K562 (cell line): ENCODE measurements around the gene ARHGAP4. TPM values are rescaled to one million over a fixed set of nuclear protein-coding genes. Genes with fewer than 3 reads are reported as not detected.

ENCODE experiments used
- ATAC-seq: fragments of 200-7000 bp; cut with Tn5 transposase; 3 replicates; pipeline ENCODE4 v1.9.1; 2020; ENCODE audit warnings: moderate library complexity
- BruUV-seq: library from RNA; stranded (reverse); fragments of 400-500 nt; replicated peaks from 2 replicates; lab custom pipeline; 2021; lab: Mats Ljungman, UMichigan
- CTCF ChIA-PET: fragments of 300-600 bp; formaldehyde crosslinking; extraction: SDS; loops from one replicate; lab custom pipeline; 2021; ENCODE audit warnings: low intra/inter-chr PET ratio; lab: Yijun Ruan, JAX
- POLR2A ChIA-PET: fragments of 300-600, 350-650 bp; sonication (Branson Sonifier 250); formaldehyde crosslinking; extraction: SDS; loops from one replicate; lab custom pipeline; 2021; ENCODE audit warnings: antibody characterized with exemption, inconsistent platforms; lab: Yijun Ruan, JAX
- DNase-seq, 4 experiments: peaks; one replicate each; pipeline versions ENCODE4 v3.0.0 to v3.0.0-alpha.2; 2011 to 2018; ENCODE audit warnings: low spot score in 3 of 4, mixed read lengths in 3 of 4; ENCODE audit errors: extremely low read depth in 1 of 4
- FAIRE-seq: peaks from 2 replicates; lab custom pipeline; 2011; peaks lifted over from hg19 to GRCh38; lab: Jason Lieb, UNC
- H2AFZ ChIP-seq: 2 replicates; pipeline ENCODE4 v1.6.0; 2011; ENCODE audit warnings: low read depth, low read length, control low read depth, inconsistent platforms
- H3K27ac ChIP-seq: fragments of 200-600 bp; 3 replicates; pipeline ENCODE4 v1.8.0; 2011; ENCODE audit warnings: low read depth, mild to moderate bottlenecking, control low read depth, inconsistent platforms, low read length, moderate library complexity, mixed read lengths; ENCODE audit errors: extremely low read depth
- H3K27me3 ChIP-seq, 2 experiments: fragments of 300-600 bp in 1 of 2; 2 replicates in 1 of 2; 3 replicates in 1 of 2; pipeline versions ENCODE4 v1.6.0 to v1.8.0; 2011; ENCODE audit warnings: inconsistent platforms in 2 of 2, low read length in 2 of 2, mild to moderate bottlenecking in 1 of 2, mixed read lengths in 1 of 2, moderate library complexity in 1 of 2; ENCODE audit not compliant: control insufficient read depth in 2 of 2, insufficient read depth in 2 of 2
- H3K36me3 ChIP-seq: fragments of 300-600 bp; 3 replicates; pipeline ENCODE4 v1.8.0; 2011; ENCODE audit warnings: mild to moderate bottlenecking, low read length, inconsistent platforms; ENCODE audit not compliant: control insufficient read depth, insufficient read depth
- H3K4me1 ChIP-seq, 2 experiments: fragments of 200-600 bp in 1 of 2; replicated peaks in 1 of 2; 2 replicates in 1 of 2; 3 replicates in 1 of 2; pipeline versions ENCODE4 v1.5.1 to v1.8.0; 2011; ENCODE audit warnings: inconsistent platforms in 2 of 2, low read length in 2 of 2, mild to moderate bottlenecking in 1 of 2, mixed read lengths in 1 of 2, moderate library complexity in 1 of 2; ENCODE audit not compliant: control insufficient read depth in 2 of 2, insufficient read depth in 2 of 2
- H3K4me2 ChIP-seq: 2 replicates; pipeline ENCODE4 v1.6.1; 2011; ENCODE audit warnings: low read length, control low read depth, inconsistent platforms, mixed read lengths; ENCODE audit not compliant: insufficient read depth
- H3K4me3 ChIP-seq: fragments of 200-600 bp; sonication (generic), shearing (Covaris generic); 2 replicates; pipeline ENCODE4 v1.5.1; 2016; ENCODE audit warnings: control low read depth, inconsistent platforms
- H3K79me2 ChIP-seq: fragments of 200-600 bp; 3 replicates; pipeline ENCODE4 v1.8.0; 2011; ENCODE audit warnings: low read length, inconsistent platforms; ENCODE audit not compliant: control insufficient read depth, insufficient read depth
- H3K9ac ChIP-seq, 2 experiments: 2 replicates each; pipeline versions ENCODE4 v1.6.0 to v1.6.1; 2011; ENCODE audit warnings: low read depth in 2 of 2, low read length in 2 of 2, control low read depth in 1 of 2, inconsistent platforms in 1 of 2, mild to moderate bottlenecking in 1 of 2, mixed read lengths in 1 of 2; ENCODE audit not compliant: insufficient read depth in 1 of 2
- H3K9me1 ChIP-seq: one replicate; pipeline ENCODE4 v1.6.0; 2011; ENCODE audit warnings: inconsistent platforms, mild to moderate bottlenecking, low read length, moderate library complexity; ENCODE audit not compliant: control insufficient read depth, insufficient read depth
- H3K9me3 ChIP-seq: replicated peaks from 2 replicates; pipeline ENCODE4 v1.5.1; 2011; ENCODE audit warnings: low read depth, low read length, inconsistent platforms; ENCODE audit not compliant: control insufficient read depth, insufficient read depth
- H4K20me1 ChIP-seq: replicated peaks from 2 replicates; pipeline ENCODE4 v1.6.1; 2011; ENCODE audit warnings: low read length, inconsistent platforms, mixed read lengths; ENCODE audit not compliant: control insufficient read depth, insufficient read depth
- MIER1 ChIP-seq: fragments of 450-650 bp; IDR thresholded peaks from 2 replicates; pipeline ENCODE4 v1.6.1; 2016; ENCODE audit warnings: antibody characterized with exemption, mild to moderate bottlenecking, low read depth
- PTTG1 ChIP-seq: fragments of 450-650 bp; IDR thresholded peaks from 2 replicates; pipeline ENCODE4 v1.6.1; 2016; ENCODE audit warnings: low read depth, mild to moderate bottlenecking, missing genetic modification characterization, missing compliant biosample characterization
- PYGO2 ChIP-seq: fragments of 450-650 bp; IDR thresholded peaks from 2 replicates; pipeline ENCODE4 v1.6.1; 2016; ENCODE audit warnings: mild to moderate bottlenecking, missing genetic modification characterization, moderate library complexity, missing compliant biosample characterization
- SOX6 ChIP-seq: fragments of 450-650 bp; IDR thresholded peaks from 2 replicates; pipeline ENCODE4 v1.6.1; 2014; ENCODE audit warnings: mild to moderate bottlenecking
- SP1 ChIP-seq: sonication (generic); formaldehyde crosslinking; IDR thresholded peaks from 2 replicates; pipeline ENCODE4 v1.8.1; 2022; ENCODE audit warnings: mild to moderate bottlenecking, missing genetic modification reagents
- WGBS: fragments of 100-300 bp; shearing (Covaris generic); methylation state at CpG from one replicate; pipeline ENCODE4 v1.1.6; 2016; ENCODE audit warnings: low coverage, mixed read lengths; ENCODE audit not compliant: insufficient coverage; ENCODE audit errors: missing lambda C conversion rate; 5-methylcytosine and 5-hydroxymethylcytosine counted together
- in situ Hi-C: fragments of 300-500 bp; cut with MboI; formaldehyde crosslinking; loops from 4 replicates; pipeline ENCODE4 v1.15.0; 2018; ENCODE audit warnings: inconsistent platforms, mixed read lengths
- intact Hi-C: fragments of 100-400 bp; cut with micrococcal nuclease; formaldehyde crosslinking; loops from 2 replicates; pipeline ENCODE4 v1.14.2; 2022
- polyA plus RNA-seq, 8 experiments: library from polyadenylated mRNA; depleted of rRNA in 4 of 8; stranded (reverse) in 5 of 8; unstranded in 3 of 8; fragments of >200 nt; fragmentation: Nextera tagmentation in 2 of 8; fragmentation: Illumina TruSeq in 1 of 8; extraction: Ambion mirVana in 2 of 8; extraction: Trizol in 1 of 8; gene quantifications; 2 replicates each; pipeline versions ENCODE4 v1.2.1 to v1.2.3, GENCODE V29; 2011 to 2014; ENCODE audit warnings: inconsistent platforms in 1 of 8, missing spikeins in 1 of 8
- total RNA-seq, 7 experiments: library from RNA; depleted of rRNA in 6 of 7; stranded (reverse); fragments of >200 nt in 6 of 7; fragmentation: Illumina TruSeq in 2 of 7; extraction: Trizol in 2 of 7; gene quantifications; 2 replicates each; pipeline versions ENCODE4 v1.2.1 to v1.2.3, GENCODE V29; 2011 to 2021; ENCODE audit warnings: low replicate concordance in 1 of 7
- TF ChIP-seq, protein P1 (sequence below), 2 experiments: IDR thresholded peaks in 1 of 2; conservative IDR thresholded peaks in 1 of 2; 2 replicates each; pipeline ENCODE4 v1.6.1; 2016; ENCODE audit warnings: low read depth in 2 of 2, mild to moderate bottlenecking in 1 of 2, missing compliant biosample characterization in 1 of 2, missing genetic modification characterization in 1 of 2, moderate library complexity in 1 of 2

The ARHGAP4 gene
- total and polyA plus RNA-seq, 9 of the 15 experiments (the other 6 are each of a cell fraction or from before 2014, with no cell fraction given), result 0.30 to 81.8 (median 13.5) TPM

DNA sequence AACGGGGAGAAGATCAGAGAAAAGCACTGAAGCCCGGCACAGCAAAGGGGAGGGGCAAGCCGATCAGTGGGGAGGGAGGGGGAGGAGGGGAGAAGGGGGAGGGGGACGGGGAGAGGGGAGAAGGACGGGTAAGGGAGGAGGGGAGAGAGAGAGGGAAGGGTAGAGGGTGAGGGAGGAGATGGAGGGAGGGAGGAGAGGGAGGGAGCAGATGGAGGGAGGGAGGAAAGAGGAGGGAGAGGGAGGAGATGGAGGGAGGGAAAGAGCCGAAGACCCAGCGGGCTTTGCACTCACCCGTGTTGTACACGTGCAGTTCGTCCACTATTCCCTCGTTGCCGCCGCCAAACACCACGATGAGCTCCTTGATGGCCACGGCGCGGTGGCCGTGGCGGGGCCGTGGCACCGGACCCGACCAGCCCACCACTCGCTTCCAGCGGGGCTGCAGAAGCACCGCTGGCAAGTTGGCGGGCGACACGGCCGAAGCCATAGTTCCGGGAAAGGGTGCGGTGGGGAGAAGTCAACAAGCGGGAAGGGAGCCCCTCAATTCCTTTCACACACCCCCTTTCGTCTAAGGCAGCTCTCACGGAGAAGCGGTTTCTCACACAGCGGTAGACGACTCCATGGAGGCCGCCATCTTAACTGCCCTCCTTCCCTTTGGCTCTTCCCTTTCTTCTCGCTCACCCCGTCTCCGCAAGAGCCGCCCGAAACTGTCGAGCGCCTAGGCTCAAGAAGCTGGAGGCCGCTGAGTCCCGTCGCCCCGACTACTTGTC is 44.5 kb upstream of the ARHGAP4 start:
- intact Hi-C loops, result loop anchor here (2.0 kb wide), 1 partner anchor 50 kb away; no protein-coding TSS in a partner anchor
- DNase-seq (peak; percentile 50 to 87 (median 62)), ATAC-seq (peak; percentile 9), FAIRE-seq (peak; percentile 69)
- no peaks in the 10 kb centered on the region for H3K9me3 ChIP-seq
- H3K36me3 ChIP-seq, result peaks cover 40% of the 10 kb centered on the region; the same call in 2 of the 3 replicates
- peaks cover 5% of the 10 kb centered on the region for H3K9me1 ChIP-seq
- POLR2A ChIA-PET, result interaction anchor here (0.6 to 3.4 kb wide), 13 partner anchors 8 to 458 kb away, joined by 3 to 16 read pairs (median 4); partner anchors contain the start of genes ATP6AP1 and MECP2
- TSS peak; percentile 60 for BruUV-seq
- H4K20me1 ChIP-seq, result peaks cover 44% of the 10 kb centered on the region
- H3K27me3 ChIP-seq, result no peaks in the 10 kb centered on the region
- in situ Hi-C loops, result no loop called here
- H3K9ac ChIP-seq, result peak overlapping the region; percentile 99 to 100
- H3K4me3 ChIP-seq, result peak overlapping the region; percentile 84
- 0% methylated on average over 23 of the region's 49 CpGs for WGBS
- H3K27ac ChIP-seq, result peak overlapping the region; percentile 100
- H3K4me1 ChIP-seq, result peaks cover 40 to 69% of the 10 kb centered on the region in 2 experiments
- H2AFZ ChIP-seq, result peak overlapping the region; percentile 68
- peak overlapping the region; percentile 97 for H3K4me2 ChIP-seq
- CTCF ChIA-PET, result interaction anchor here (0.9 kb wide), 1 partner anchor 12 kb away, joined by 3 read pairs; no protein-coding TSS in a partner anchor
- peaks cover 81% of the 10 kb centered on the region for H3K79me2 ChIP-seq
- TF ChIP-seq PYGO2 (tag) (no peak), PTTG1 (tag) (no peak), SOX6 (0 out of 2 replicates have a peak, but pooled peaks have one; percentile 22), MIER1 (no peak), SP1 (CRISPR knock-in tag) (no peak)
- TF ChIP-seq, protein P1, sequence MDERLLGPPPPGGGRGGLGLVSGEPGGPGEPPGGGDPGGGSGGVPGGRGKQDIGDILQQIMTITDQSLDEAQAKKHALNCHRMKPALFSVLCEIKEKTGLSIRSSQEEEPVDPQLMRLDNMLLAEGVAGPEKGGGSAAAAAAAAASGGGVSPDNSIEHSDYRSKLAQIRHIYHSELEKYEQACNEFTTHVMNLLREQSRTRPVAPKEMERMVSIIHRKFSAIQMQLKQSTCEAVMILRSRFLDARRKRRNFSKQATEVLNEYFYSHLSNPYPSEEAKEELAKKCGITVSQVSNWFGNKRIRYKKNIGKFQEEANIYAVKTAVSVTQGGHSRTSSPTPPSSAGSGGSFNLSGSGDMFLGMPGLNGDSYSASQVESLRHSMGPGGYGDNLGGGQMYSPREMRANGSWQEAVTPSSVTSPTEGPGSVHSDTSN (CRISPR knock-in tag; IDR thresholded peaks at IDR 0.05; ENCODE audit: low read depth), result no peak
- TF ChIP-seq, protein P1 (tag; conservative IDR thresholded peaks at IDR 0.05; ENCODE audit: low read depth), result no peak
